Spleen (tissue), 11 donors: ENCODE data around the gene BIN2. TPM values are rescaled to one million over a fixed set of nuclear protein-coding genes. Genes with fewer than 3 reads are reported as not detected.

ENCODE experiments used
- DNase-seq: peaks from one replicate; pipeline ENCODE4 v3.0.0-alpha.2; 2020
- H3K27ac ChIP-seq, 8 donors: fragments of 200-600 bp; sonication (generic) in 7 of 8; 1 replicate in 4 of 8; 2 replicates in 4 of 8; pipeline versions ENCODE4 v1.5.0 to v1.8.0; 2016 to 2021; ENCODE audit warnings: inconsistent platforms in 4 of 8, mild to moderate bottlenecking in 4 of 8, moderate library complexity in 1 of 8
- H3K27me3 ChIP-seq, 7 donors: fragments of 200-600 bp; sonication (generic) in 6 of 7; replicated peaks in 1 of 7; 1 replicate in 4 of 7; 2 replicates in 3 of 7; pipeline versions ENCODE4 v1.5.0 to v1.8.0; 2016 to 2021; ENCODE audit warnings: inconsistent platforms in 3 of 7, mild to moderate bottlenecking in 1 of 7
- H3K36me3 ChIP-seq, 6 donors: fragments of 200-600 bp; sonication (generic) in 5 of 6; 1 replicate in 4 of 6; 2 replicates in 2 of 6; pipeline versions ENCODE4 v1.5.0 to v1.8.0; 2016 to 2021; ENCODE audit warnings: inconsistent platforms in 2 of 6
- H3K4me1 ChIP-seq, 6 donors: fragments of 200-600 bp; sonication (generic) in 5 of 6; 1 replicate in 3 of 6; 2 replicates in 3 of 6; pipeline versions ENCODE4 v1.5.0 to v1.8.0; 2016 to 2021; ENCODE audit warnings: inconsistent platforms in 3 of 6
- H3K4me3 ChIP-seq, 8 donors: fragments of 200-600 bp; sonication (generic) in 7 of 8; 1 replicate in 4 of 8; 2 replicates in 4 of 8; pipeline versions ENCODE4 v1.5.0 to v1.8.0; 2016 to 2021; ENCODE audit warnings: inconsistent platforms in 4 of 8, mild to moderate bottlenecking in 4 of 8, moderate library complexity in 2 of 8
- H3K9me3 ChIP-seq, 8 donors: fragments of 200-600 bp; sonication (generic) in 7 of 8; 1 replicate in 4 of 8; 2 replicates in 4 of 8; pipeline versions ENCODE4 v1.5.0 to v1.8.0; 2016 to 2021; ENCODE audit warnings: inconsistent platforms in 4 of 8
- CTCF ChIP-seq, 11 experiments: fragments of 200-600 bp in 7 of 11; fragments of 450-650 bp in 4 of 11; sonication (generic) in 4 of 11; IDR thresholded peaks in 8 of 11; conservative IDR thresholded peaks in 3 of 11; 1 replicate in 7 of 11; 2 replicates in 4 of 11; pipeline versions ENCODE4 v1.4.0 to v1.8.0; 2016 to 2021; ENCODE audit warnings: antibody characterized with exemption in 11 of 11, inconsistent platforms in 4 of 11, mild to moderate bottlenecking in 1 of 11
- POLR2A ChIP-seq, 3 donors: fragments of 450-650 bp; IDR thresholded peaks; one replicate each; pipeline ENCODE4 v1.5.1; 2017; ENCODE audit warnings: antibody characterized with exemption in 3 of 3, mild to moderate bottlenecking in 1 of 3
- POLR2AphosphoS5 ChIP-seq, 3 donors: sonication (generic); formaldehyde crosslinking; IDR thresholded peaks; one replicate each; pipeline ENCODE4 v1.5.1; 2017; ENCODE audit warnings: antibody characterized with exemption in 3 of 3
- WGBS, 5 donors: extraction: QIAGEN DNeasy Blood & Tissue Kit in 3 of 5; methylation state at CpG; one replicate each; pipeline versions ENCODE4 v1.1.5 to v1.1.7; 2013 to 2018; 5-methylcytosine and 5-hydroxymethylcytosine counted together
- intact Hi-C: fragments of 100-400 bp; cut with DNase I; formaldehyde crosslinking; loops from one replicate; pipeline ENCODE4 v1.15.0; 2023; ENCODE audit warnings: low total_unique reads
- polyA plus RNA-seq, 3 donors: library from polyadenylated mRNA; stranded (reverse); fragments of 200-250 nt; gene quantifications; one replicate each; pipeline ENCODE4 v1.2.1, GENCODE V29; 2013
- total RNA-seq, 7 donors: library from RNA; depleted of rRNA in 3 of 7; stranded (reverse); fragments of >200 nt in 3 of 7; fragmentation: NEBNext Ultra II Directional in 4 of 7; extraction: Animal tissue kit (Norgen Biotek cat#: 25700) in 4 of 7; gene quantifications; one replicate each; pipeline versions ENCODE4 v1.1.0 to v1.2.1, GENCODE V29; 2016 to 2021
- donor health status: healthy with polysubstance abuse.
- donor health status: DM: no; HTN: no; CAD: no; lungs with moderate emphysema.
- donor health status: DM: no; HTN: no; CAD: no.
- donor health status: Bipolar disorder and iron deficiency.
- donor health status: healthy.
- donor health status: DM: no; HTN: no; CAD: no.
- donor health status: DM: yes; HTN: yes; CAD: no.

Gene BIN2
- total and polyA plus RNA-seq, 10 donors: 23.3 to 116 (median 80.3) TPM

DNA sequence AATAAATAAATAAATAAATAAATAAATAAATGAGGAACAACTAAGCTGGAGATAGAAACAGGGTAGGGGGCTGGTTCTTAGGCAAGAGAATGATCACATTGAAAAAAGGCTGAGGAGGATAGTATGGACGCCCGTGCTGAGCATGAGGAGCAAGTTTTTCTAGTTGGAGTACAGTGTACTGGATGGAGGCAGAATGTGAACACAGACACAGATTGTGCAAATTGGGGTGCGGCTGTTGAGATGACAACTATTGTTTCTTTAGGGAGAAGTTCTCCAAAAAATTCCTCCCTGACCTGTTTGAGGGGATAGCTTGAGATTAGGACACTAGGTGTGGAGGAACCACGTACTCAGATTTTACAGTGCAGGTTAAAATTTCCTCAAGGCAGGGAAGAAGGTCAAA is 979 bp upstream of the BIN2 start:
- H3K27ac ChIP-seq: peak overlapping the region in 7 of 8 donors; percentile 92 to 99 (median 95)
- intact Hi-C loops: no loop called here
- no peak for TF ChIP-seq CTCF (IDR thresholded peaks at IDR 0.05 in 8 of 11, conservative IDR thresholded peaks at IDR 0.05 in 3 of 11)
- TF ChIP-seq POLR2AphosphoS5 (IDR thresholded peaks at IDR 0.05): no peak
- no peak for TF ChIP-seq POLR2A (IDR thresholded peaks at IDR 0.05)
- H3K36me3 ChIP-seq: no peaks in the 10 kb centered on the region
- DNase-seq: no peak
- no peaks in the 10 kb centered on the region for H3K9me3 ChIP-seq
- no peaks in the 10 kb centered on the region for H3K27me3 ChIP-seq
- WGBS, 5 donors: 70 to 89% (median 76%) methylated on average over 4 of the region's 4 CpGs
- H3K4me3 ChIP-seq: no peak overlapping the region
- H3K4me1 ChIP-seq: peaks cover 36 to 100% (median 84%) of the 10 kb centered on the region in 6 donors

- H3K27ac ChIP-seq: peak overlapping the region; percentile 83 to 99 (median 94)
- WGBS, 5 donors: 27 to 59% (median 34%) methylated on average over 15 of the region's 15 CpGs
Measured at GRCh38 chr12:51323317-51323960, 535 bp downstream of the BIN2 start.

DNA sequence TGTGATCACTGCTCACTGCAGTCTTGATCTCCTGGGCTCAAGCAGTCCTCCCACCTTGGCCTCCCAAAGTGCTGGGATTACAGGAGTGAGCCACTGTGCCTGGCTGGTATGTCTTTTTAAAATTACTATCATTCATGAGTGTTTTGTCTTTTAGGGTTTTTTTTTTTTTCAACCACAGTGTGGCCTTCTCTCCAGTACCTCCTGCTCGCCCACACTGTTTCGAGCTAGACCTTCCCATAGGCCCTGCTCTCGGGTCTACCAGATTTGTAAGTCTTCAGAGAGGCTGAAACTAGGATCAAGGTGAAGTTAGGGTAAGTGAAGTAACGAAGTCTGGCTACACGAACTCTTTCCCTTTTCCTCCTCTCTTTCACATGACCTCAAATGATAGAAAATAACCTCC is 1.5 kb downstream of the BIN2 start:
- Histone ChIP-seq H3K4me3 (peak overlapping the region; percentile 40 to 77 (median 52)), H3K27ac (peak overlapping the region; percentile 51 to 99 (median 94)), H3K36me3 (peaks cover 0 to 8% (median 0%) of the 10 kb centered on the region in 6 donors), H3K4me1 (peaks cover 47 to 100% (median 84%) of the 10 kb centered on the region in 6 donors), H3K27me3 (no peaks in the 10 kb centered on the region), H3K9me3 (no peaks in the 10 kb centered on the region)
- WGBS, 5 donors: 30 to 58% (median 36%) methylated on average over 5 of the region's 5 CpGs
- intact Hi-C loops: no loop called here
- no peak for TF ChIP-seq CTCF (IDR thresholded peaks at IDR 0.05 in 8 of 11, conservative IDR thresholded peaks at IDR 0.05 in 3 of 11)
- no peak for TF ChIP-seq POLR2AphosphoS5 (IDR thresholded peaks at IDR 0.05)
- TF ChIP-seq POLR2A (IDR thresholded peaks at IDR 0.05): no peak
- DNase-seq: no peak

More at GRCh38 chr12:51323317-51323960, 535 bp downstream of the BIN2 start:
- H3K4me1 ChIP-seq: peaks cover 45 to 100% (median 84%) of the 10 kb centered on the region in 6 donors
- no peaks in the 10 kb centered on the region for H3K36me3 ChIP-seq
- intact Hi-C loops: no loop called here
- DNase-seq: peak; percentile 82
- peak overlapping the region; percentile 40 to 77 (median 52) for H3K4me3 ChIP-seq
- H3K27me3 ChIP-seq: no peaks in the 10 kb centered on the region
- TF ChIP-seq CTCF (IDR thresholded peaks at IDR 0.05 in 8 of 11, conservative IDR thresholded peaks at IDR 0.05 in 3 of 11): peak in 2 of 11 experiments; percentile 10
- peak in 1 of 3 donors; percentile 22 for TF ChIP-seq POLR2A (IDR thresholded peaks at IDR 0.05)
- peak in 1 of 3 donors; percentile 81 for TF ChIP-seq POLR2AphosphoS5 (IDR thresholded peaks at IDR 0.05)
- no peaks in the 10 kb centered on the region for H3K9me3 ChIP-seq

- TF ChIP-seq CTCF (IDR thresholded peaks at IDR 0.05 in 8 of 11, conservative IDR thresholded peaks at IDR 0.05 in 3 of 11) (no peak), POLR2AphosphoS5 (IDR thresholded peaks at IDR 0.05) (no peak), POLR2A (IDR thresholded peaks at IDR 0.05) (no peak)
- peaks cover 42 to 100% (median 83%) of the 10 kb centered on the region in 6 donors for H3K4me1 ChIP-seq
- intact Hi-C loops: no loop called here
- H3K9me3 ChIP-seq: no peaks in the 10 kb centered on the region
- DNase-seq: no peak
- H3K4me3 ChIP-seq: peak overlapping the region in 6 of 8 donors; percentile 49 to 77 (median 54)
- H3K36me3 ChIP-seq: peaks cover 0 to 8% (median 0%) of the 10 kb centered on the region in 6 donors
- 89 to 97% (median 93%) methylated on average over 3 of the region's 3 CpGs for WGBS, 5 donors
- peak overlapping the region; percentile 51 to 99 (median 94) for H3K27ac ChIP-seq
- no peaks in the 10 kb centered on the region for H3K27me3 ChIP-seq
Measured at GRCh38 chr12:51321882-51322281, 2.1 kb downstream of the BIN2 start.
